Measurements from ENCODE around the gene SMCO3.
A peak's percentile ranks its signal among the peaks of the same experiment; 100 is the strongest.

SMCO3 gene

DNA sequence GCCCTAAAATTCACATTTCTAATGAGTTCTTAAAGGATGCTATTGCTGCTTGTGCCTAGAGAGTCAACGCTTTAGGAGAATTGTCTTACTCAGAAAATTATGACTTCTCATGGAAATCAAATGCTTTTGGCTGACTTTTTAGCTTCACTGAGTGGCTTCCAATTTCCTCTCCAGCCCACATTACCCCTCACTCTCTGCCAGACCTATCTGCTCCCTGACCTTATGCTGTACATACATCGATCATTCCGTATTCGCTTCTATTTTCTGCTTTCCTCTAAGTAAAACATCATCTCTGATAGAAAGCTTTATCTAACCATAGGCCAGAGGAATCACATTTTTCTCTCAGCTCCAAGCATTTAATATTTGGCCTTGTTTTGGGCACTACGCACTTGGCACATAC lies 12.5 kb upstream of the SMCO3 start:
- no peak for DNase-seq

DNA sequence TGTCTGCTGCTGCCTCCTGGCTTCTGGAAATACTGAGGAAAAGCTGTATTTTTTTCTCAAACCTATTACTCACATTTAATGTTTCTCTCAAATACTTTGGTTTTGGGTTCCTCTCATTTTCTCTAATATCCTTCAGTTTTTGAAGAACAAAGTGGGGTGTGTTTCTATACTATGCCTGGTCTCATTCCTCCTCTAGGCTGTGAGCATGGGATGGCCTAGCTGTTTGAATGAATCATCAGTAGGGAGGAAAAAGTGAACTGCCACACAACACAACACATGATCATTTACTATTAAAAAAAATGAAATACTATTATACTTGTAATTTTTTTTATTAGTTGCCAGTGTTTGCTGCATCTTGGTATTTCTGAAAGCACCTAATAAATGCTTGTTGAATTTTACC lies 11.3 kb upstream of the SMCO3 start:
- DNase-seq, result no peak

DNA sequence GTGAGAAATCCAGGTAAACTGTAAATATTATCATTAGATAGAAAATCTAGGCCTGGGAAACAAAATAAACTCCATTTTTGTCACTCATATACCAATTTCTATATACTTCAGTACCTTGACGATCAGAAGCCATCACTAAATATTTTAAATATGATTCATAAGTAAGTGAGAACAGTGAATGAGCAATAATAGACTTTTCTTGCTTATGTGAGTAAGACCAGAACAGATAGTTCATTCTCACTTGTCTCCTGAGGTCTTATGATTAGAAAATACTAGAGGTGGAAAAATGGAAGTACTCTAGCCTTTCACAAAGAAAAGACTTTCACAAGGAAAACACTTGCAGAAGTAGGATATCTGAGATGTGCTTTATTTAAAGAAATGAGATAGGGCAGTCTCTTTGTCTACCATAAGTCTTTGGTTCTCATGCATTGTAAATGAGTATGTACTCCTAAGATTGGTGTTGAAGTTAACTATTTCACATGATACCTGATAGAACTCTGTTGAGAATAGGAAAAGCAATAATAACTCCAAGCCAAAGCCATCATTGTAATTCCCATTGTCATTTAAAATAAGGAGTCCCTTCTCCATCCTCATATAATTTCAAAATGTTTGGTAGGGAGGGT lies 10.1 kb upstream of the SMCO3 start:
- no peak for DNase-seq

DNA sequence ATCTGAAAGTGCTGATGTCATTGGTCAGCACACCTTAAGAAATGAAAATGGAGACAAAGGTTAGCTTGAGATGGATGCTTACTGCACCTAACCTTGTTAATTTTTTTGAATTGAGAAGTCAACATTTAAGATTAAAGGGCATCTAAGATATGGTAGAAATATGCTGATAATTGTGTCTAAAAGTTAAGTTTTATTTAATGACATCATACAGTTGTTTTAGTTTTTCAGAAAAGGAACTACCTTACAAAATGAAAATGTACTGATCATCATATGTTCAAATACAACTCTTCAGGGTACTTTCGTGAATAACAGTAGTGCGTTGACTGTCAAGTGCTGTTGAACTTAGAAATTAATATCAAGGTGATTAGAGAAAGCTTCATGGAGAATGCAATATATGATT lies 2.5 kb downstream of the SMCO3 start:
- no peak for DNase-seq

DNA sequence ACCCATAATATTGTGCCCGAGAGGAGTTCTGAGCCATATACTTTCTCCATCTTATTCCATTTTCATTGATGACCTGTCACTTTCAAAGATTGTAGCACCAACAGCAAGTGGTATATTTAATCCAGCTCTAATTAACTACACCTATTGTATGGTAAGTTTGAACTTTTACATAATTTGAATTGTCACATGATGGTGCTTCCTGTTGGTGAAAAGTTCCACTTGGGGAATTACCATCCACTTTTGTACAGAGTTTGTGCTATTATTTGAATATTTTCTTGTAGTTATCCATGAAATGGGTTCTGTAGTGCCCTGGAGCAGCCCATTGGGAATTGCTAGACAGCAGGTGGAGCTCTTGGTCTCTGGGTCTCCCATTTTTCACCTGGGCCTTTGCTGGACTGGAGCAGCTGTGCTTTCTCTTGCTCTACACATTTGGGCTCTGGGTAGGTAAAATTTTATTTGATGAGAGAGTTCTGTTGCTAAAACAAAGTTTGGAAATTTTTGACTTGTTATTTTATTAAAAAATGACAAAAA lies 3.0 kb downstream of the SMCO3 start:
- DNase-seq, result peak in 1 of 2 experiments; percentile 40

DNA sequence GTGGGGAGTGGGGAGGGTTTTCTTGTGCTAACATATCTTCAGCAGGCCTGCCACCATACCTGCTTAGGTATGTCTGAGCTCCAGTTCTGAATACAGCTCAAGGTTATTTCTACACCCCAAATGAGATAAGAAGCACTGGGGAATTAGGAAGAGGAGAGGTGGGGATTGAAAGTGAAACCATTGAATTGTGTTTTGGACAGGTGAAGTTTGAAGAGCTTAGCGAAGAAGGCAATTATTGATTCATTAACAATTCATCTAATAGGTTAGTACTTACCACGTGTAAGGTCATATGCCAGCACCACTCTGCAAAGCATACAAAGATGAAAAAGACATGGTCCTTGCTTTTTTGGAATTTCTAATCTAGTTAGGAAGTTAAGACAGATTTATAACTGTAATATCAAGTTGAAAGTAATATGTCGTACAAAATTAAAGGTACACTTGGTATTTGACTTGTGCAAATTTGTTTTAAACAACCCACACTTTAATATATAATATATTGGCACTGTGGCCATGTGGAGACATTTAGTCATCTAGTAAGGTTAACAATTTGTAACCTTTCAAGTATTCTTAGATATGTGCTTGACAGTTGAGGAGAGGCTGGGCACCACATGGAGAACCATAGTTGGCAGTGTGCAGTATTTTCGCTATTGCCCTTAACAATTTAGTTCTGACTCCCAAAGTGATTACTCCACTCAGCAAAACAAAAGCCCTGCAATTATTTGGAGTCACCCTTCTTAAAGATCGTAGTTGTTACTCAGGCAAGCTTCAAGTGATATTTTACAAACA lies 3.6 kb downstream of the SMCO3 start:
- no peak for DNase-seq

DNA sequence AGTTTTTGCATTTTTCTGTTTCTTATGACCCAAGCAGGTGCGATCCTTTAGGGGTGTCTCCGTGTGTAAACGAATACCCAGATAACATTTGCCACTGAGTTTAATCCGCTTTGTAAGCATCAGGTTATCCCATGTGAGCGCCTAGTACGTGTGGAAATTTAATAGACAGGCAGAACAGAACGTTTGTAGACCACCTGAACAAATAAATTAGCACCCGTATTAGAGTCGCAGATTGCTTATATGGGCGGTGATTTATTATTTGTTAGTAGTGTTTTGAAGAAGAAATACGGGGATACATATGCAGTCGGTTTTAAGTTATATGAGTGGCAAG lies 10.2 kb downstream of the SMCO3 start:
- no peak for DNase-seq

DNA sequence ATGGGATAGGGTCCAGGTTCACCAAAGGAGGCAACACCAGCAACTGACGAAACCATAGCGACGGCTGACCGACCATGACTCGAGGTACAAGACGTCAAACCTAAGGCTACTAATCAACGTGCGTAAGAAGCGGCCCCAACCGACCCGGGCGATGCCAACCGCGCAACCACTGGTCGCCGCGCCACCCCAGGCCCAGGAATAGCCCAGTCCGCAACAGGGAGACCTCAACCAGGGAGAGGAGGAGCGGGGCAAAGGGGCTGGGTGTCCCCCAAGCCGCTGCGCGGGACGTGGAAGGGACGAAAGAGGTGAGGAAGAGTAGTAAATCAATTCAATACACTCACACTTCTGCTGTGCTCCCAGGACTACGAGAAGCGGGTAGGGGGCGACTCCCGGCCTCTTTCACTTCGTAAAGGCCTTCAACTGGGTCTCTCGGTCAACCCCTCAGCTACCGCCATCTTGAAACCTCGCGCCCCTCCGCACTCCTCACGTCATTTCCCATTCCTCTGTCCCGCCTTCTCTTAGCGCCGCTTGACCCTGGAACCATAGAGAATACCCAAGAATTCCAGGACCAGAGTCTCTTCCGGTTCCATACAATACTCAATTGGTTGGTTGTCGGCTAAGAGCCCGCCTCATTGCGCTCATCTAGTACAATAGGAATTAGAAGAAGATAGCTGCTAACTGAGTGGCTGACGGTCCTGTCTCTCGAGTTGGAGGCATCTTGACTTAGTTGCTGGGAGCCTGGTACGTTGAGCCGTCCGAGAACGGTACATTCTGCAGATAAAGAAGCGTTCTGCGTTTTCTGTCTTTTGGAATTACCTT lies 10.8 kb downstream of the SMCO3 start, which contains the start of the genes C12orf60 and WBP11:
Gene C12orf60, plus strand, starts transcription at position 660 of the 819 bp plus-strand sequence. CDS start 19,266 bp downstream, outside the sequence.
Gene WBP11, minus strand, starts transcription at position 468 of the 819 bp plus-strand sequence. CDS start 2,095 bp downstream, outside the sequence.
- DNase-seq, result peak; percentile 98 to 100

DNA sequence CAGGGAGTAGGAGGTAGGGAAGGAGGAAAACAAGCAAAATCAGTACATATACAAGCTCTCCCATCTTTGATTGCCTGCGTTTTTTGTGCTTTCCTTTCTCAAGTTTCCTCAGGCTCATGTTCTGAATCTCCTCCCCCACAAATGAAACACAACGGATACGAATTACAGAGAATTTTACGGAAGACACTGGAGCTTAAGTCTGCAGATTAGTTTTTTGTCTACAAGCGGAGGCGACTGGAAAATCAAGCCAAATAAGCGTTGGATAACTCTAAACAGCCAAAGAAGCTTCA lies 11.3 kb downstream of the SMCO3 start:
- no peak for DNase-seq

DNA sequence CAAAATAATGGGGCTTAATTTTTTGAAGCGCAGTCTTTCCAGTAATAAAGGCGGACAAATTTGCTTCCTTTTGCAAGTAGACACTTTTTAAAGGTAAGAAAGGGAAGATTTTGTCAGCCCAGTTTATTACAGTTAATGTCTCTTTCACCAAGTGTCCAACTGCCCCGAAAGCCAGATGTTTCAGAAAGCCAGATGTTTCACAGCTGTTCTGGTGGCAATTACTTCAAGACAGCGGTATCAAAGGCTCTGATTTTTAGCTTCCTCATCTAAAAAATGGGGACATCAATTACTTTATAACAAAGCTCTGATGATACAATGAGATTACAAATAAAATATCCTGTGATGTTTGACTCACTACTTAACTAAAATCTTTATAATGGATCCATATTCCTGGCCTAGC lies 11.7 kb downstream of the SMCO3 start:
- DNase-seq, result no peak

DNA sequence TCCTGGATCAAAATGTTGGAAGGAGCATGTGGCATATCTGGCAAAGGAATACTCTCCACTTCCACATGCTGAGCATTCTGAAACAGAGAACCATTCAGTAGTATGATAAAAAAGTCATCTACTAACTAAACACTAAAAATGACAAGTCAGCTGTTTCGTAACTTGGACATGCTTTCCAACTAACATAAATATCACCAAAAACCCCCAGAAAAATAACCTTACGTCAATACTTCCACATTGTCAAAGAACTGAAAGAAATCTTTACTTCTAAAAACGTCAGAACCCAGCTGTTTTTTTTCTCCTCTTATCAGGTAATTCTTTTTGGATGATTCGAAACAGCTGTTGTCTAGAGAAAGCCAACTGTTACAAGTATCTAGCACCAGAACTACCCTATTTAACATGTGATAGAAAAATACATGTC lies 18.9 kb downstream of the SMCO3 start:
- no peak for DNase-seq

DNA sequence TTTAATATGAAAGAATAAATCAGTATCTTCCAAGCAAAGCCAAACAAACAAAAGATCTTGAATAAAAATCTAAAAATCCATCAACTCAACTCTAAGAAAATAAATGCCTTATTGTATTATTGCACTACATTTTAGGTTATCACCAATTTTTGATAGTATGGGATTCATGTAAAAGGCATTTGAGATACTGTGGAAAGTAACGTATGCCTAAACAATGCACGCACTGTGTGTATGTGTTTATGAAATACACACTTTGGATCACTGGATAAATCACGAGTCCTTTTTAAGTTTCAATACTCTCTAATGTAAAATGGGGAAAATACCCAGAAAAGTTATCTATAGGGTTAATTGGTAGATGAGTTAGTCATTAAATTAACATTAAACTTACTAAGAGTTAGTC lies 28.4 kb downstream of the SMCO3 start:
- DNase-seq, result no peak

DNA sequence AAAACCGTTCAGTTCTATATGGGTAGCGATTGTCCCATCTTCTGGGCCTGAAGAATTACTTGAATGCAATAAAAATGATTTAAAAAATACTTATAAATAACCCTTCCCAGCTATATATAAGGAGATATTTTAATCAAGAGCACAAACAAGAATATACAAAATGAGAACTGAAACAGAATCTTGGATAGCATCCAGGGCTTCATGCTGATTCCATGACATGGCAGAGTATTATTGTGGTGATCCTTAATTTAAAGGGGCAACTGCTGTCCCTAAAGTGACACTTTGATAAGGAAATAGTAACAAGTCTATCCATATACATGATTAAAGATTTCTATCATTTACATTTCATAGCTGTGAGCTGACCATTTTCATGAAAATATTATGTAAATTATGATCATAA lies 29.5 kb downstream of the SMCO3 start:
- no peak for DNase-seq

DNA sequence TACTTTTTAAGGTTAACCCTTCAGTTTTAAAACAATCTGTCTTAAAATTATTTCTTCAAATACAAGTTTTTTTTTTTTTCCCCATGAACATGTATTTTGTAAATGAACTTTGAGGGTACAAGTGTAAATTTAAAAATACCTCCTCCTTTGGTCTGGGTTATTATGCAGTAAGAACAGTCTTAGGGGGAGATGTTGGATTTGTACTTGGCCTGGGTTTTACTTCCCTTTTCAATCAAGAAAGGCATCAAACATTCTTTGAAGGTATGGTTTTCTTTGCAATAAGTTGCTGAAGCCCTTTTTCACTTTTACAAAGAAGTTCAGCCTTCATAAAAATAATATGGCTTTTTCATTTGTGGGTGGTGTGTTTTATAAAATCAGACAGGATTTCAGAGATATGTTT lies 31.2 kb downstream of the SMCO3 start:
- no peak for DNase-seq

DNA sequence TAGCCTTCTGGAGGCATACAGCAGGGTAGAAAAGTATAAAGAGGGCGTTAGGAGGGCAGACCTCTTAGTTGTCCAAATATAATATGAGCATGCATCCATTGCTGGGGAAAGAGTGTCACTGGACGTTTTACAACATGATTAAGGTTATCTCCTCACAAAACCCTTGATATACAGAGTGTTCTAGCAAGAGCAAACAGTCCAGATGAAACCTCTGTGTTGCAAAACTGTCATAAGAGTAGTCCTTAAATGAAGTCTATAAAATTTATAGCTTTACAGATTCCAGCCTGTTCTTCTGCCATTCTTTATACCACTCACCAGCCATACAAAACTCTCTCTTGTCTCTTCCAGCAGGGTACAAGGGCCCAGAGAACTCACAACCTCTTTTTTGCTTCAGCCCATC lies 32.4 kb downstream of the SMCO3 start:
- DNase-seq, result no peak

DNA sequence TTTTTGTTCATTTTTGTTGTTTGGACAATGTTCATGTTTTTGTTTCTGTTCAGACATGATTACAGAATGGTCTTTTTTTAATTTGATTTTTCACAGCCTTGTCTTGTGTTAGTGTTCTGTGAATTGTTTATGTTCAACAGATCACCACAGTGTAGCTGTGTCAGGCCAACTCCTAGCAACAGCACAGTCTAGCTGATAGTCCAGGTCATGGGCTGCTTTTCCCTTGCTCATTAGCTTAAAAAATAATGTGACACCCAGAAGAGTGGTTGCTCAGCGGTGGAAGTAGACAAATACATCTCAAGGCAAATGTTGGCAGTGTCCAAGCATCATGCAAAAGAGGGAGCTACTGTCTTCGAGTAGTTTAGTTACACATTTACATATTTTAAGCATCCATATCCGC lies 33.1 kb downstream of the SMCO3 start:
- DNase-seq, result no peak

DNA sequence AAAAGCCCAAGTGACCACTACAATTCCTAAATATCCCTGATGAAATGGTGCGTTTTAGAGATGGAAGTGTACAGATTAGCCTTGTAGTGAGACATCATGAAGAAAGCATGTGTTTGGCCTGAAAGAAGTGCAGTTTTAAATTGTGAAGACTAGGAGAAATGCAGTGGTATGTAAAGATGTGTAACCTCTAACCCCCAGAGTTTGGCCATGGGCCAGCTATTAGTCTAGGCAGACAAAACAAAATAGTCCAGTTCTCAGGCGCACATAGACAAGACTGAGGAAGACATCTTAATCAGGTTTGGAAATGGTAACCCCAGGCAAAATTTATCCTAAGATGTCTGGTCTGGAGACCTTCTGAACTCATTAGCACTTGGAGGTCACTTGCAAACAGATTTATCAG lies 34.1 kb downstream of the SMCO3 start:
- no peak for DNase-seq

DNA sequence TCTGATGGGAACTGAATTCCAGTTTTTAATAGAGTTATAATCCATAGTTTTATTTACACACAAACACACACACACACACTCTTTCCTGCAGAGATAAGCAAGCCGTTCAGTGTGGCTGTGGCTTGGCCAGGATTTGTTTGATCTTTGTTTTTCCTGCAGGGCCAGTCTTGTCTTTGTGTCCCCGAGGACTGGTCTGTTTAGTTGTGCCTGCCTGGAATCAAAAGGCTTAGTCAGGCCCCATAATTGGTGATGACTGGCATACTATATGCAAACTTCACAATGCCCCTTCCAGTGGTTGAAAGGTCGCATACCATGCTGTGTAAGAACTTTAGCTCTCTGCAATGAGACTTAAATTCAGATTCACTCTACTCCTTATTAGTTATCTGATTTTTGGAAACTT lies 36.7 kb downstream of the SMCO3 start:
- no peak for DNase-seq

DNA sequence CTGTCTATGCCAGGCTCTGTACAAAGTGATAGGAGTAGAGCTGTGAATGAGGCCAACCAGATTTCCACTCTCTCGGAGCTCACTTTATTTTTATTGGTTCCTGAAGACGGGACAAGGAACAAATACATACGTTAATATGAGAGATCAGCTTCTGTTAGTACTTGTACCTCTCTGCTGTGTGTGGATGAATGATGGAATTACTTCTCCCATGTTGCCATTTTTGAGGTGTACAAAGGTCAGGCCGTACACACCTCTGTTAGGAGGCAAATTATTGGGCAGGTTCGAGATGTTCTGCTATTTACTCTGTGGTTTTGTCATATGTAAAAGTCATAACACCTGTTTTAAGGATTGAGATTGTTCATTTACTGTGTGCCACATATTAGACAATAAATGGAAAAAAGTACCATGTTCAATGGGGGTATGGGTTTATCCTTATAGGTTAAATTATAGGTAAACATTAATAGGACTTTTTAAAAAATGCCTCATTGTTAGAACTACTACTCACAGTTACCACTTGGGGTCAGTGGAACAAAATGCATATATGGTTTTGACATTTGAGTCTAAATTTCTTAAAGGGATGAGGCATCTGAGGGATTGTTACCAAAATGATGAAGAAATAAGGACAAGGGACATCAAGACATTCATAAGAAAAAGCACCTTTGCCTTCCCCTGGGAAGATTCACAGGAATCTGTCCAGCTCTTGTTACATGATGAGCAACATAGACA lies 37.6 kb downstream of the SMCO3 start:
- DNase-seq, result peak in 1 of 2 experiments; percentile 40

DNA sequence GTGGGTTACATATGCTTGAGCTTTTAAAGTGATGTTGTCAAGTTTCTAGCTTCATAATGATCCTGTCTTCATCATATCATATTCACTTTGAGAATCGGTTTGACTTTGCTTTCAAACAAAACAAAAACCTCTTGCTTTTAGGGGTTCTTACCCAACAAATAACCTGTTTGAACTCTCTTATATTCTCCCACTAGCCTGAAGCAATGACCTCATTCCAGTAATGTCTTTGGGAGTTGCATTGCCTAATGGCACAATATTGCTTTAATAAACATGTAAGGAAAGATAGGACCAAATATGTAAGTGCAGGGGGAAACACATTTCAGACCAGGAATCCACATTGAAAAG lies 38.4 kb downstream of the SMCO3 start:
- peak in 1 of 2 experiments; percentile 55 for DNase-seq

DNA sequence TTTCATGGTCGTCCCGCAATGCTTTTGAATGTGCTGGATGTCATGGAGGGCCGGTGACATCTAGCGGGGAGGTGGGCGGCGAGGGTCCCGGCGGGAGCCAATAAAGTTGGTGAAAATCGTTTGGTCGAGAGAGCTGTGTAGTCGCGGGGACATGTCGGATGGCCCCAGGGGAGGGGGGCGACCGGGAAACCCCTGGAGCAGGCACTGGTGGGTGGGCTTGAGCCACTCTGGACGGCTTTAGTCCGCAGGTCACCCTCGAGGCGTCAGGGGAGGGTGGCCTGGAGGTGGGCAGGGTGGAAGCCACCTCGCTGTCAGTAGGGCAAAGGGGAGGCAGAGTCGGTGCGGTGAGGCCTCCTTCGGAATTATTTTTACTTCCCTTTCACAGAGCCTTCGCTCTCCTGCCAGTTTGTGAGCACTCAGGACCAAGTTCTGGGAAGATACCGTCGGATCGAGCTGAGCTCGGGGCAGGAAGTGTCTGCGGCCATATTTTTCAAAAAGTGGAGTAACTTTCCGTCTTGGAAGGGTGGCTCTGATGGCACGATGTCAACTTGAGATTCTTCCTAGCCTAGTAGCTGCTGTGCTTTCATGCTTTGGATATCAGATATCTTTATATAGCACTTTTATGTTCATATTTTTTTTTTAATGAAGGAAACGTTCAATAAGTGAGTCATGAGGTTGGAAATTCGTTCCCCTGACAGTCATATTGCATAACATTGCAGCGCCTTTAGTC lies 38.9 kb downstream of the SMCO3 start:
- DNase-seq, result peak; percentile 30 to 56
